Suppressor macrophage (primary cell): ENCODE results near the gene UPF2.

Source experiments
- DNase-seq, 4 experiments: peaks; one replicate each; pipeline ENCODE4 v3.0.0-alpha.2; 2020 to 2022

UPF2 gene

GRCh38 chr10:11961771-11962170 lies 80.8 kb downstream of the UPF2 start:
- DNase-seq = no peak

GRCh38 chr10:11959966-11960365 lies 82.6 kb downstream of the UPF2 start:
- DNase-seq = no peak

GRCh38 chr10:11958956-11959355 lies 83.7 kb downstream of the UPF2 start:
- DNase-seq = no peak

- no peak for DNase-seq
These were observed 90.9 kb downstream of the UPF2 start for GRCh38 chr10:11951695-11952094.

DNA sequence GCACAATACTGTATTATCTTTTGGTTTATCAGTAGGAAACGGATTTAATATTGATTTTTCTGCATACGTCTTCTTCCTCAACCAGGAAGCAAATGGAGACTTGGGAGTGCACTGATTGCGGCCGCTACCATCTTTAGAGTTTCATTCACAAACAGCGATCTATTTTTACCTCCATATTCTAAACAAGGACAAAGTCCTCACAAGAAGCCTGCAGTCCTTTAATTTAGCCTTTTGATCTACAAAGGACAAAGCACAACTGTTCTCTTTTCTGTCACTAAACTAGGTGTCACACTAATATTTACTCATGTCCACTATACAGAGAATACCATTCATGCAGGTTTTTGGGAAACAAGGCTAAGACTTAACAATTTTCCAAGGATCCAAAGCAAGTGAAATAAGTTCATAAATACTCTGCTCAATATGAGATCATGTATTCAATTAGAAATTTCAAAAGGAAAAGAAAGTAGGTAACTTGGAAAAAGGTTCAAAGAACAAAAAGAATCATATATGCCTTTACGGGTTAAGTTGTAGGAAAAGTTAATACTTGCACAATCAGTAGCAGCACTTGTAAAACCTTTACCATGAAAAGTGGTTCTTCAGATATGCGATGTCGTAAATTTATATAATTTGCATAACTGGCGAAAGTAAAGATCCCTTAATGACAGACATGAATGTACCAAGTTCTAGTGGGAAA lies 92.1 kb downstream of the UPF2 start:
- DNase-seq = no peak

DNA sequence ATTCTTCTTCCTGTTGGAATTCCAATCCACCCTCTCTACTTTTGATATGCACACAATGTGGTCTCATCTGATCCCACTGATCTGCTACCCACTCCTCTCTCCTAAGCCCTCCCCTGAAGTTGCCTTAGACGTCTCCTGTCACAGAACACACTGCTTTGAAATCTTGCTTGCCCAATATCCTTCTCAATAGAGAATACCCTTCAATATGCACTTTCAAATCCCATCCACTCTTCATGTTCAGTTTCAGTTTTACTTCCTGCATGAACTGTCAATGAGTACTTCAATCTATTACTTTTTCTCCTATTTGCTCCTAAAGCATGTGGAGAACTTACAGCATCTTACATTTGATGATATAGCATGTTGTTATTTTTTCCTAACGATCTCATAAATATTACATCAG lies 93.5 kb downstream of the UPF2 start:
- peak in 2 of 4 experiments; percentile 1 to 10 for DNase-seq

DNA sequence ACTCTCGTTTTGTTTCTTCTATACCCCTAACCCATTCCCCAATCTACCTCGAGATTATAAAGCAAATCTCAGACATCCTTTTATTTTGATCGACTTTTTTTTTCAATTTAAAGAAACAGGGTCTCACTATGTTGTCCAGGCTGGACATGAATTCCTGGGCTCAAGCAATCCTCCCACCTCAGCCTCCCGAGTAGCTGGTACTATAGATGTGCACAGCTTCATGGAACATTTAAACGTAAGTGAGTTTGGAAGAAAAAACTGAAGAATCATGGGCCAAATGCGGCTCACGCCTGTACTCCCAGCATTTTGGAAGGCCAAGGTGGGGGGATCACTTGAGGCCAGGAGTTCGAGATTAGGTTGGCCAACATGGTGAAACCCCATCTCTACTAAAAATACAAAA lies 96.0 kb downstream of the UPF2 start:
- no peak for DNase-seq

- DNase-seq = no peak
These were observed 106.0 kb downstream of the UPF2 start for GRCh38 chr10:11936389-11937152.

- DNase-seq = no peak
These were observed 108.3 kb downstream of the UPF2 start for GRCh38 chr10:11934262-11934661.

- DNase-seq = no peak
These were observed 108.9 kb downstream of the UPF2 start for GRCh38 chr10:11933577-11934223.

DNA sequence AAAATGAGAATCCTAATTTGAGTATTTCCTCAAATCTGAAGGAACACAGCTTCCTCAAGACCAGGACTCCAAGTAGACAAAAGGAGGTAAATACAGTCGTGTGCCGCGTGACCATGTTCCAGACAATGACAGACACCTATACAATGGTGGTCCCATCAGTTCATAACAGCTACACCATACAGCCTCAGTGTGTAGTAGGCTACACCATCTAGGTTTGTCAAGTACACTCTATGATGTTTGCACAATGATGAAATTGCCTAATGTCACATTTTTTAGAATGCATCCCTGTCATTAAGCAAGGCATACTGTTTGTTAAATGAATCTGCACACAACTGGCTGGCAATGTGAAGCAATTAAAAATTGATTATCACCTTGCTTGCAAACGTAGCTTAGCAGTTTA lies 111.6 kb downstream of the UPF2 start:
- DNase-seq = no peak

DNA sequence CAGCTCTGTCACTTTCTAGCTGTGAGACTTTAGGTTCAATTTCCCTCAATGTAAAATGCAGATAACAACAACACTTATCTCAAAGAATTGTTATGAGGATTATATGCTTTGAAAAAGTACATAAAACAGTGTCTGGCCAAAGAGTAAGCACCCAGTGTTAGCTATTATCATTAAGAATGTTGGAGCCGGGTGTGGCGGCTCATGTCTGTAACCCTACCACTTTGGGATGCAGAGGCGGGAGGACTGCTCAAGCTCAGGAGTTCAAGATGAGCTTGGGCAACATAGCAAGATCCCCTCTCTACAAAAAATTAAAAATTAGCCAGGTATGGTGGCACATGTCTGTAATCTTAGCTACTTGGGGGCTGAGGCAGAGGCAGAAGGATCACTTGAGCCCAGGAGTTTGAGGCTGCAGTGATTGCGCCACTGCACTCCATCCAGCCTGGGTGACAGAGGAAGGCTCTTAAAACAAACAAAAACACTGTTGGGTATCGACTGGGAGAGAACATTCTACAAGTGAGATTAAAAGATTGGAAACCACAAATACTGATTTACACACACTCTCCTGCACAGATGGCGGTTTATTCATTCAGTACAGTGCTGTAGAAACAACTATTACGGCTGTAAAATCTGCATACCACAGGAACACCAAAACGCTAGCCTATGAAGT lies 112.2 kb downstream of the UPF2 start:
- DNase-seq = no peak

- DNase-seq = no peak
These were observed 114.9 kb downstream of the UPF2 start for GRCh38 chr10:11927746-11928145.

GRCh38 chr10:11921800-11922392 lies 120.7 kb downstream of the UPF2 start:
- no peak for DNase-seq

GRCh38 chr10:11919271-11919670 lies 123.3 kb downstream of the UPF2 start:
- DNase-seq = no peak

- DNase-seq = no peak
These were observed 124.2 kb downstream of the UPF2 start for GRCh38 chr10:11918384-11918783.

GRCh38 chr10:11913079-11913641 lies 129.4 kb downstream of the UPF2 start:
- no peak for DNase-seq

- DNase-seq = no peak
These were observed 132.5 kb downstream of the UPF2 start for GRCh38 chr10:11910102-11910501.

DNA sequence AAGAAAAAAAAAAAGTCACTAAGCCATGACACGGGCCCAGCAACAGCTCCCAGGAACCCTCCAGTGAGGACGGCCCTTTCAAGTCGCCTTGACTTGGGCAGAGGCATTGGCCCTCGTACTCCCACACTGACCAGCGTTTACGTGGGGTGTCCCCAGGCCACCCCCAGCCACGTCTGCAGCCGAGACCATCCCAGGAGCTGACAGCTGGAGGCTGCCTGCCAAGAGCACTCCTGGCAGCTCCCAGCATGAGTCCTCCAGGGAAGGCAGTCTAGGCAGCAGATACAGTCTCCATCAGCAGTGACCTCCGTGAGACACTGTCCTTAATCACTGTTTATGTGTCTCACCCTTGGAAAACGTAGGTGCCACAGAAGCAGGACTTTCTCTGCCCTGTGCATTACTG lies 133.0 kb downstream of the UPF2 start:
- no peak for DNase-seq

DNA sequence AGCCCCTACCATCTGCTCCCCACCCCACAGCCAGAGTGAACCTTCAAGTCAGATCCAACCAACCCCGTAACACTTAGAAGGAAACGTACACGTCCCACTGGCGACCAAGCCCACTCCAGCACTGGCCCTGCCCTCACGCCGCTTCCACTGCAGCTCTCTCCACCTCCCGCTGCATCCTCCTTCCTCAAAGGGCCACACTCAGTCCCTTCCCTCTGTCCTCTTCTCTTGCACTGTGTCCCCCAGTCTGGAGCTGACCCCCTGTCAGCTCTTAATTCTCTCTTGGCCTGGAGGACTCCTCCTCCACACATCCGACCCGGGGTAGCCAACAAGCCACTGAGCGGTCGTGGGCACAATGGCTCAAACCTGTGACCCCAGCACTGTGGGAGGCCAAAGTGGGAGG lies 133.6 kb downstream of the UPF2 start:
- no peak for DNase-seq

DNA sequence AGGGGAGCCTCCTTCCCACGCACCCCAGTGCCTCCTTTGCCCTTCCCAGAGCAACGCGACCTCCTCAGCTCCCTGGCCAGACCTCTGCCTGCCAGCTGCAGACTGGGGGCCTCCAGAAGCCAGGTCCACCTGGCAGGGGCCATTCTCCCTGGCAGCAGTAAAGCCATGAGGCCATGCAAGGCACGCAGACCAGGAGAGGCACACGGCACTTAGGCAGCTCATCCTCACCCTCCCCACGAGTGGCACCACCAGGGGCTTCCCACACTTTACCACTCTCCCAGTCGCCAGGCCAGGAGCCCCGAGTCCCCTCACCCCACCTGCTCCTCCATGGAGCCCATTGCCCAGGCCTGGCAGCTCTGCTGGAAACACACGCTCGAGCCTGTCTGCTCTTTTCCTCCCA lies 134.1 kb downstream of the UPF2 start:
- DNase-seq = no peak

DNA sequence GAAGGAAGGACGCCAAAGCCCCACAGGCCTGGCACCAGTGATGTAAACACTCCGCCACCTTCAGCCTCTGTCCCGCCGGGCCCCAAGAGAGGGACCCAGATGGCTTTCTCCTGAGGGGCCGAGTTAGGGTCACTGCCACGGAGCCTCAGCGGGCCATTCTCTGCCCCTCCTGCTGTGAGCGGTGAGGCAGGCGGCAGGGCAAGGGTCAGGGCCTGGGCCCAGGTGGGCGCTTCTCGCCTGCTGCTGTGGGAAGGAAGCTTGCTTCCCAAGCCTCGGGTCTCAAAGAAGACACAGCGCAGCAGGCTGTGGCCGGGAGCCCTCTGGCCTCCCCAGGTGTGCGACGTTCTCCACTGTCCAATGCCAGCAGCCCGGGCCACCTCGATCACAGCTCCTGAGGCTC lies 134.7 kb downstream of the UPF2 start:
- no peak for DNase-seq

- peak in 2 of 4 experiments; percentile 3 to 6 for DNase-seq
These were observed 135.9 kb downstream of the UPF2 start for GRCh38 chr10:11906714-11907113.
